Breast epithelium (tissue), 4 donors: ENCODE results near the gene EIF5AL1. TPM values are rescaled to one million over a fixed set of nuclear protein-coding genes. Genes with fewer than 3 reads are reported as not detected.

Experiments
- DNase-seq, 2 donors: peaks; one replicate each; pipeline ENCODE4 v3.0.0-alpha.2; 2019; ENCODE audit warnings: low spot score in 2 of 2
- H3K27ac ChIP-seq, 2 donors: fragments of 200-600 bp; sonication (generic) in 1 of 2; one replicate each; pipeline ENCODE4 v1.5.1; 2016 to 2019; ENCODE audit warnings: mild to moderate bottlenecking in 1 of 2
- H3K27me3 ChIP-seq, 2 donors: fragments of 200-600 bp; sonication (generic) in 1 of 2; one replicate each; pipeline versions ENCODE4 v1.5.1 to v1.6.0; 2017 to 2019; ENCODE audit warnings: control low read depth in 1 of 2, mild to moderate bottlenecking in 1 of 2
- H3K36me3 ChIP-seq: fragments of 200-600 bp; one replicate; pipeline ENCODE4 v1.5.1; 2019
- H3K4me1 ChIP-seq, 2 donors: fragments of 200-600 bp; sonication (generic); one replicate each; pipeline ENCODE4 v1.5.1; 2016 to 2019; ENCODE audit warnings: control low read depth in 1 of 2
- H3K4me3 ChIP-seq, 3 donors: fragments of 200-600 bp; sonication (generic); 1 replicate in 2 of 3; 2 replicates in 1 of 3; pipeline ENCODE4 v1.5.1; 2016 to 2019; ENCODE audit warnings: mild to moderate bottlenecking in 3 of 3, moderate library complexity in 2 of 3
- H3K9me3 ChIP-seq, 2 donors: fragments of 200-600 bp; sonication (generic) in 1 of 2; one replicate each; pipeline ENCODE4 v1.5.1; 2016 to 2019; ENCODE audit warnings: control low read depth in 1 of 2
- POLR2A ChIP-seq: fragments of 450-650 bp; IDR thresholded peaks from one replicate; pipeline ENCODE4 v1.6.1; 2016; ENCODE audit warnings: antibody characterized with exemption, mild to moderate bottlenecking, moderate library complexity
- POLR2AphosphoS5 ChIP-seq, 3 donors: sonication (generic); formaldehyde crosslinking; IDR thresholded peaks; one replicate each; pipeline ENCODE4 v1.6.1; 2017; ENCODE audit warnings: antibody characterized with exemption in 3 of 3
- intact Hi-C: fragments of 100-400 bp; cut with DNase I; formaldehyde crosslinking; loops from one replicate; pipeline ENCODE4 v1.15.1; 2023; ENCODE audit warnings: low total_unique reads
- total RNA-seq, 3 donors: library from RNA; depleted of rRNA; stranded (reverse); fragments of >200 nt; gene quantifications; one replicate each; pipeline ENCODE4 v1.1.0, GENCODE V29; 2016
- TF ChIP-seq, protein P1 (sequence below), 3 donors: fragments of 450-650 bp; IDR thresholded peaks; one replicate each; pipeline ENCODE4 v1.5.1; 2016 to 2017; ENCODE audit warnings: antibody characterized with exemption in 3 of 3, mild to moderate bottlenecking in 3 of 3, moderate library complexity in 3 of 3

Gene EIF5AL1
- total RNA-seq, 3 donors from 2014 or later: under 0.01 to 0.16 (median 0.15) TPM

DNA sequence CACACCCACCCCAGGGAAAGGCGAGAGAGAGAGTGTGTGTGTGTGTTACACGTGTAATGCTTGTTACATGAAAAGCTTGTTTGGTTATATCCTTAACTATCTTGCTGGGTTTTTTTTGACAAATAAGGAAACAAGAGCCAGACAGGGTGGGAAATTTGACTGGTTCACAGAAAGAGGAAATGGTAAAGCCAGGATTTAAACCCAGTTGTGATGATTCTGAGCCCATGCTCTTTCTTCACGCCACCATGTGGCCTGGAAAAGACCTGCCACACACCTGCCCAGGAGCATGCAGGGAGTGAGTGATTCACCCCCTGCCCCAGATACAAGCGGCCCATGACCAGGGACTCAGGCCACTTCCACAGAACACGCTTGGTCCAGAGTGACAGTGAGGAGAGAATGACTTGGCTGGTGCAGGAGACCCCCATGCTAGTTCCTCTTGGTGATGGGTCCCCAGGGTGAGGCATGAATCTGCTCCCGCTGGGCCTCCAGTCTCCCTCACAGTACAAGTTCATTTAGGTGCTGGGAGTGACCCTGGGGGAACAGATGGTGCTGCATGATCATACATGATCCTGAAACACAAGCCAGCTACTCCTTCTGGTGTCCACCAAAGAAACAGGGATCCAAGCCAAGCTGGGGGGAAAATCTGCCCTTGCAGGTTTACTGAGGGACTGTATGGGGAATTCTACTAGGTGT lies 21.0 kb upstream of the EIF5AL1 start:
- TF ChIP-seq, protein P1, sequence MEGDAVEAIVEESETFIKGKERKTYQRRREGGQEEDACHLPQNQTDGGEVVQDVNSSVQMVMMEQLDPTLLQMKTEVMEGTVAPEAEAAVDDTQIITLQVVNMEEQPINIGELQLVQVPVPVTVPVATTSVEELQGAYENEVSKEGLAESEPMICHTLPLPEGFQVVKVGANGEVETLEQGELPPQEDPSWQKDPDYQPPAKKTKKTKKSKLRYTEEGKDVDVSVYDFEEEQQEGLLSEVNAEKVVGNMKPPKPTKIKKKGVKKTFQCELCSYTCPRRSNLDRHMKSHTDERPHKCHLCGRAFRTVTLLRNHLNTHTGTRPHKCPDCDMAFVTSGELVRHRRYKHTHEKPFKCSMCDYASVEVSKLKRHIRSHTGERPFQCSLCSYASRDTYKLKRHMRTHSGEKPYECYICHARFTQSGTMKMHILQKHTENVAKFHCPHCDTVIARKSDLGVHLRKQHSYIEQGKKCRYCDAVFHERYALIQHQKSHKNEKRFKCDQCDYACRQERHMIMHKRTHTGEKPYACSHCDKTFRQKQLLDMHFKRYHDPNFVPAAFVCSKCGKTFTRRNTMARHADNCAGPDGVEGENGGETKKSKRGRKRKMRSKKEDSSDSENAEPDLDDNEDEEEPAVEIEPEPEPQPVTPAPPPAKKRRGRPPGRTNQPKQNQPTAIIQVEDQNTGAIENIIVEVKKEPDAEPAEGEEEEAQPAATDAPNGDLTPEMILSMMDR (IDR thresholded peaks at IDR 0.05): no peak
- Histone ChIP-seq H3K4me3 (no peak overlapping the region), H3K9me3 (no peaks in the 10 kb centered on the region), H3K27me3 (no peaks in the 10 kb centered on the region), H3K27ac (no peak overlapping the region), H3K36me3 (no peaks in the 10 kb centered on the region), H3K4me1 (no peaks in the 10 kb centered on the region)
- no peak for DNase-seq
- intact Hi-C loops: loop anchor here (5.0 kb wide), 1 partner anchor 104 kb away; no protein-coding TSS in a partner anchor

DNA sequence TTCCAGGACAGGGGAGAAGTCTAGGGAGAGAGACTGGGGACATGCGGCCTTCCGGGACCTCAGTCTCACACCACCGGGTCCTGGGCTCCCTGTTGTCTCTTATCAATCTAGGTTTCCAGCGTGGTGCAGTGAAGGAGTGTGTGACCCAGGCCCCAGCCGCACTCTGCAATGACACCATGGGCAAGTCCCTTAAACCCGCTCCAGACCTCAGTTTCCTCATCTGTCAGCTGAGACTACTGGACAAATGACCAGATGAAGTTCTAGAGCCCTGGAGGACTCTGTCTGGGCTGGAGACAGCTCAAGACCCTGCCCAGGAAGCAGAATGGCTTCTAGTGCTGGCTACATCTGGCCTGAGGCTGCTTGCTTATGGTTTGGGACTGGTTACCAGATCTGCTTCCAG lies 20.1 kb upstream of the EIF5AL1 start:
- H3K4me1 ChIP-seq: no peaks in the 10 kb centered on the region
- H3K36me3 ChIP-seq: no peaks in the 10 kb centered on the region
- no peaks in the 10 kb centered on the region for H3K9me3 ChIP-seq
- no peak for DNase-seq
- intact Hi-C loops: loop anchor here (5.0 kb wide), 1 partner anchor 105 kb away; no protein-coding TSS in a partner anchor
- no peak overlapping the region for H3K4me3 ChIP-seq
- no peak overlapping the region for H3K27ac ChIP-seq
- H3K27me3 ChIP-seq: no peaks in the 10 kb centered on the region
- TF ChIP-seq POLR2A: no peak

DNA sequence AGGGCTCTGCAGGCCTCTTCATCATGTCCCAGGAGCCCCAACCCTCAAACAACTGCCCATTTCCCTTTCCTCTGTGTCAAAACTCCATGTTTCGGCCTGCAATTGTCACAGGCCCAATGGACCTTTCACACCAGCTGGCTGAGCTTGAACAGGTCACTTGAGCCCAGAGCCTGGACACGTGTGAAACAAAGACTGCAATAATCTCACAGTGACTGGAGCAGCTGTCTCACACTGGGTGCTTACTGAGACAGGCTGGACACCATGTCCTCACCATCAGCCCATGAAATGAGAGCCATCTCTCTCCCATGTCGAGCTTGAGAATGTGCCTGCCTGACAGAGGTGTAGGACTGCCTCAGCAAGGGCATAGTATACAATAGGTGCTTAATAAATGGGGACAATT lies 19.5 kb upstream of the EIF5AL1 start:
- no peak for DNase-seq

DNA sequence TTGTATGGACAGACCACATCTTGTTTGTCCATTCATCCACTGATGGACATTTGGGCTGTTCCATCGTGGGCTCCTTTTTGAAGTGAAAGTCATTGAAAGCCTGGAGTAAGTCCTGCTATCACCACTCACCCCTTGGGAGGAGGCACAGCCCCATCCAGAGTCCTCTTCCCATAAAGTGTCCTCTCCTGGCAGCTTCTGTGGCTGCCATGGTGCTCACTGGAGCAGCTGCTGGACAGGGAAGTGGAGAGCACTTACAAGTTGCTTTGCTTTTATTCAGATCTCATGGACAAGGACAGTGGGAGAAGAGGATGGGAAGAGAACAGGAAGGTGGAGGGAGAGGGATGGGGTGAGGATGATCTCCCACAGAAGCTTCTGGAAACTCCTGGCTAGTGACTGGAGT lies 18.5 kb upstream of the EIF5AL1 start:
- TF ChIP-seq POLR2AphosphoS5 (IDR thresholded peaks at IDR 0.05): no peak
- TF ChIP-seq, protein P1 (IDR thresholded peaks at IDR 0.05): no peak
- TF ChIP-seq POLR2A: no peak
- H3K4me3 ChIP-seq: no peak overlapping the region
- no peaks in the 10 kb centered on the region for H3K27me3 ChIP-seq
- intact Hi-C loops: loop anchor here (5.0 kb wide), 1 partner anchor 107 kb away; no protein-coding TSS in a partner anchor
- no peak overlapping the region for H3K27ac ChIP-seq
- H3K36me3 ChIP-seq: no peaks in the 10 kb centered on the region
- H3K4me1 ChIP-seq: no peaks in the 10 kb centered on the region
- H3K9me3 ChIP-seq: no peaks in the 10 kb centered on the region
- DNase-seq: no peak

More for the DNA sequence above, 19.5 kb upstream of the EIF5AL1 start:
- no peak overlapping the region for H3K27ac ChIP-seq
- H3K36me3 ChIP-seq: no peaks in the 10 kb centered on the region
- intact Hi-C loops: loop anchor here (5.0 kb wide), 1 partner anchor 106 kb away; no protein-coding TSS in a partner anchor
- TF ChIP-seq, protein P1 (IDR thresholded peaks at IDR 0.05): no peak
- no peak for TF ChIP-seq POLR2AphosphoS5 (IDR thresholded peaks at IDR 0.05)
- H3K4me3 ChIP-seq: no peak overlapping the region
- no peaks in the 10 kb centered on the region for H3K27me3 ChIP-seq
- H3K9me3 ChIP-seq: no peaks in the 10 kb centered on the region
- H3K4me1 ChIP-seq: no peaks in the 10 kb centered on the region

DNA sequence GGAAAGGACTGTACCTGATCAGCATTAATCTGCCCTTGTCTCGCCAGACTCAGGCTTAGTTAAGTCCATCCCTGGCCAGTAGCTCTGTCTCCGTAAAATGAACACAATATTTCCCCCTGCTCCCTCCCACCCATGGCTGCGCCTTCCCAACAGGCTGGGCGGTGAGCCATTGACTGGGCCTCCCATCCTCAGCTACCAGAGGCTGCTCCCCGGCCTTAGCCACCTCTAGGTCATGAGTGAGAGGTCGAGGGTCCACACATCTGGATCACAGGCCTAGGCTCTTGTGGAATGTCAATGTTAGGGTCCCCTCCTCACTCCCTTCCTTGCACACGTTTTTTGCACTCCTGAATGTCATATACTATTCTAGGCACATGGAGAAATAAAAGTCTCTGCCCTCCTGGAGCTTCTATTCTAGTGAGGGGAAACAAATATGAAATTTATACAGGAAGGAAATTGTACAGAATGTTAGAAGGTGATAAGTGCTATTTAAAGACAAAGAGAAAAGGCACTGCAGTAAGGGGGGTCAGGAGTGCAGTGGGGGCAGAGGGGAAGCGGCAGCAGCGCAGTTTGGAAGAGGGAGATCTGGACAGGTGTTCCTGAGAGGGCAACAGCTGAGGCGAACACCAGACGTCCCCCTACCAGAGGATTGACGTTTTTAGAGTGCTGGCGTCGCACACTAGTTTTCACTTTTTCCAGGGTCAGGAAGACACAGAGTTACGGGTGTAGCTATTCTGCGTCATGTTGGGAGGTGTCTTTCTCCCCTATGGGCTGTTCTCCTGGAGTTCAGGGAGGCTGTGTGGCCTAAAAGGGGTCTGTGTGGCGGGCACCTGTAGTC lies 17.2 kb upstream of the EIF5AL1 start:
- H3K9me3 ChIP-seq: no peaks in the 10 kb centered on the region
- H3K4me1 ChIP-seq: no peaks in the 10 kb centered on the region
- no peak for TF ChIP-seq POLR2A
- TF ChIP-seq POLR2AphosphoS5 (IDR thresholded peaks at IDR 0.05): no peak
- TF ChIP-seq, protein P1 (IDR thresholded peaks at IDR 0.05): no peak
- no peaks in the 10 kb centered on the region for H3K36me3 ChIP-seq
- intact Hi-C loops: loop anchor here (5.0 kb wide), 1 partner anchor 108 kb away; no protein-coding TSS in a partner anchor
- H3K27me3 ChIP-seq: no peaks in the 10 kb centered on the region
- no peak overlapping the region for H3K4me3 ChIP-seq
- no peak overlapping the region for H3K27ac ChIP-seq
- no peak for DNase-seq
